ENCODE data around the gene INKA2. TPM values are rescaled to one million over a fixed set of nuclear protein-coding genes. Genes with fewer than 3 reads are reported as not detected.

INKA2 gene
- total RNA-seq, 1 donor from 2014 or later: 5.6 TPM

DNA sequence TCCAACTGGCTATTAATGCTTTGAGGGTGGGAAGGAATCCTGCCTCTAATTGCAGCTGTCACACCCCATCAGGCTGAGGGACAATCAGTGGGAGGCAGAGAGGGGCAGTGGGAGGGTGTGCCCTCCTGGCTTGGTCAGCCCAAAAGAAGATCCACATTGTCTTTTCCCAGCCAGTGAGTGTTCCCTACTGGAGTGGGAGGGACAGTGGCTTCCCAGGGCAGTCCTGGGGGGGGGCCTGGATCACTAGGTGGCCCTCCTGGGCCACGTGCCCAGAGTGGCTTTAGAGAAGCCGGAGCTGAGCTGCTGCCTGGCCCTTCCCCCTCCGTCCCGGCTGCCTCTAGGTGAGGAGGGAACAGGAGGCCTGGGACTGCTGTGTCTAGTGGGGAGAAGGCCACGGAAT, 14.0 kb downstream of the INKA2 start:
- Mint-ChIP-seq H3K4me1 (ENCODE audit: unreplicated experiment) (peaks cover 42% of the 10 kb centered on the region), H3K27ac (ENCODE audit: unreplicated experiment) (peak overlapping the region; percentile 36), H3K36me3 (ENCODE audit: low read depth, unreplicated experiment) (peaks cover 24% of the 10 kb centered on the region), H3K9me3 (ENCODE audit: unreplicated experiment) (no peaks in the 10 kb centered on the region), H3K27me3 (ENCODE audit: unreplicated experiment) (peaks cover 16% of the 10 kb centered on the region), H3K4me3 (ENCODE audit: unreplicated experiment) (no peak overlapping the region)
- no peak for DNase-seq (ENCODE audit: low spot score)
- TF ChIP-seq, protein P1, sequence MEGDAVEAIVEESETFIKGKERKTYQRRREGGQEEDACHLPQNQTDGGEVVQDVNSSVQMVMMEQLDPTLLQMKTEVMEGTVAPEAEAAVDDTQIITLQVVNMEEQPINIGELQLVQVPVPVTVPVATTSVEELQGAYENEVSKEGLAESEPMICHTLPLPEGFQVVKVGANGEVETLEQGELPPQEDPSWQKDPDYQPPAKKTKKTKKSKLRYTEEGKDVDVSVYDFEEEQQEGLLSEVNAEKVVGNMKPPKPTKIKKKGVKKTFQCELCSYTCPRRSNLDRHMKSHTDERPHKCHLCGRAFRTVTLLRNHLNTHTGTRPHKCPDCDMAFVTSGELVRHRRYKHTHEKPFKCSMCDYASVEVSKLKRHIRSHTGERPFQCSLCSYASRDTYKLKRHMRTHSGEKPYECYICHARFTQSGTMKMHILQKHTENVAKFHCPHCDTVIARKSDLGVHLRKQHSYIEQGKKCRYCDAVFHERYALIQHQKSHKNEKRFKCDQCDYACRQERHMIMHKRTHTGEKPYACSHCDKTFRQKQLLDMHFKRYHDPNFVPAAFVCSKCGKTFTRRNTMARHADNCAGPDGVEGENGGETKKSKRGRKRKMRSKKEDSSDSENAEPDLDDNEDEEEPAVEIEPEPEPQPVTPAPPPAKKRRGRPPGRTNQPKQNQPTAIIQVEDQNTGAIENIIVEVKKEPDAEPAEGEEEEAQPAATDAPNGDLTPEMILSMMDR (IDR thresholded peaks at IDR 0.05; ENCODE audit: unreplicated experiment): no peak

DNA sequence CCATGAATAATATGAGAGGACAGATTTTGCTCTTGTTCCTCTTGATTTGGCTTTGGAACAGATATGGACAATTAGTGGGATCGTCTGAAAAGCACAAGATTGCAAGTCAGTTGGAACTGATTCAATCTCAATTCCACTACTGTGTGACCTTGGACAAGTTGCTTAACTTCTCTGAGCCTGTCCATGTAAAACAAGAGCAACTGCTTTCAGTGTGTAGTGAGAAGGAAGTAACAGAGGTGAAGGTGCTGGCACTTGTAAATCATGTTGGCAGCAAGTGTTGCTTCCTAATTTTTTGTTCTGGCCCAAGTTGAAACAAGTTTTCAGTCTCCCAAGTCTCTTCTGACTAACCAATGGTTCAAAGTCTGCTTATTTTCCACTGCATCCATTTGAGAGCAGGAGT, 15.3 kb downstream of the INKA2 start:
- Mint-ChIP-seq H3K4me1 (ENCODE audit: unreplicated experiment) (peaks cover 35% of the 10 kb centered on the region), H3K36me3 (ENCODE audit: low read depth, unreplicated experiment) (peaks cover 25% of the 10 kb centered on the region), H3K27ac (ENCODE audit: unreplicated experiment) (no peak overlapping the region), H3K4me3 (ENCODE audit: unreplicated experiment) (no peak overlapping the region), H3K9me3 (ENCODE audit: unreplicated experiment) (no peaks in the 10 kb centered on the region), H3K27me3 (ENCODE audit: unreplicated experiment) (peaks cover 20% of the 10 kb centered on the region)
- no peak for DNase-seq (ENCODE audit: low spot score)
- TF ChIP-seq, protein P1 (IDR thresholded peaks at IDR 0.05; ENCODE audit: unreplicated experiment): no peak

DNA sequence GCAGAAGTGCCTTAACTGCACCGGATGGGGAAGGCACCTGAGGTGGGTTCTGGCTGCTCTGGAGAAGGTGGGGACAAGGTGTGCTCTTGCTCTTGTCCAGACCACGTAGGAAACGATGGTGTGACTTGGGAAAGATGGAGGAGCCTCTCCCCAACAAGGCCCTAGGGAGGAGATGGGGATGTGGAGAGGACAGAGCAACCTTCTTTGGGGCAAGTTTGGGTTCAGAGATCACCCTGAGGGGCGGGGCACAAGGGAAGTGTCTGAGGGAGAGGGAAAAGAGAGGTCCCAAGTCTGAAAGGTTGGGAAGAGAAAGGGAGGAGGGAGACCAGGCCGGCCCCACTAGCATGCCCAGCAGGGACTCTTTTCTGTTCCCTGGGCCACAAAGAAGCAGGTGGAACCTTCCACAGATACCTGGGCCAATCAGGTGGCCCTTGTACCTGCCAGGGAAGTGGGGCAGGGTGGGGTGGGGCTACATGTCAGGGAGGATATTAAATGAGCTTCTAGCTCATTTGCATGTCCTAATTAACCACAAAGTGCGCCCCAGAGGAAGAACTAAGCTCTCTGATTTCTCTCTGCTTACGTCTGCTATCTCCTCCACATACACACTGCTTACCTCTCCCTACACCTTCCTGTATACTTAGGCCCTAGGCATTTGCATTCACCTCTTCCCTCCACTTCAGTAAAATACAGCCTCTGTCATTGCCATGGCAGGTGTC, 15.9 kb downstream of the INKA2 start:
- no peaks in the 10 kb centered on the region for H3K9me3 Mint-ChIP-seq (ENCODE audit: unreplicated experiment)
- peaks cover 34% of the 10 kb centered on the region for H3K4me1 Mint-ChIP-seq (ENCODE audit: unreplicated experiment)
- H3K27me3 Mint-ChIP-seq (ENCODE audit: unreplicated experiment): peaks cover 20% of the 10 kb centered on the region
- DNase-seq (ENCODE audit: low spot score): no peak
- peaks cover 24% of the 10 kb centered on the region for H3K36me3 Mint-ChIP-seq (ENCODE audit: low read depth, unreplicated experiment)
- TF ChIP-seq, protein P1 (IDR thresholded peaks at IDR 0.05; ENCODE audit: unreplicated experiment): no peak
- H3K4me3 Mint-ChIP-seq (ENCODE audit: unreplicated experiment): no peak overlapping the region
- no peak overlapping the region for H3K27ac Mint-ChIP-seq (ENCODE audit: unreplicated experiment)

DNA sequence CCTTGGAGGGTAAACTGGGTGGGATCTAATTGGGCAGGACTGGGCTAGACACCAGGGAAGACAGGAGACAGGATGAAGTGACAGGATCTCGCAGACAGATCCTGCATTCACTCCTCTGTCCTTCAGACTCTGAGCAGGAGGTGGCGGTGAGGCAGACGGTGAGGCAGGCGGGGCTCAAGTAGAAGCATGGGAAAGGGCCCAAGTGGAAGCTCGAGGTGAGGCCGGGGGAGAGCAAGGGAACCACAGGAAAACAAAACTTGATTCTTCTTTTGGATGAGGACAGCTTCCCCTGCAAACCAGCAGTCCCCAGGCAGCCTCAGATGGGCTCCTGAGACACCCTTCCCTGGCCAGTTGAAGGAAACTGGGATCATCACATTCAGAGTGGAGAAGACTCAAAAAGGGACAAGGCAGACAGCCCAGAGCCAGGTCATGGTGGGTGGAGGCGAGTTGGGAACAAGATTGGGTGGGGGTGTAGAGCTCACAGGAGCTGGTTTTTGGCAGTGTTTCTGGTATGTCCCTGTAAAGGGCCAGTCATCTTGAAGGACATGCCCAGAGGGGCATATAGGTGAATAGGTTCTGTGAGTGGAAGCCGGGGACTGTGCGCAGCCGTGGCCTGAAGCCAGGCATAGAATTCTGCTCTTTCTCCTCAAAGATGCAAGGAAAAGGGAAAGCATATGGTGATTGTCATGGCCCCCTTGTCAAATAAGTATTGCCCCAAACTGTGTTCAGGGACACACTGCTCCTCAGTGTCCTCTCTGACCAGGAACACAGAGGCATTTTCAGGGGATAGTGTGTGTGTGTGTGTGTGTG, 18.0 kb downstream of the INKA2 start:
- Mint-ChIP-seq H3K27ac (ENCODE audit: unreplicated experiment) (peak overlapping the region; percentile 70), H3K27me3 (ENCODE audit: unreplicated experiment) (peaks cover 19% of the 10 kb centered on the region), H3K36me3 (ENCODE audit: low read depth, unreplicated experiment) (peaks cover 22% of the 10 kb centered on the region), H3K4me3 (ENCODE audit: unreplicated experiment) (peak overlapping the region; percentile 43), H3K4me1 (ENCODE audit: unreplicated experiment) (peaks cover 30% of the 10 kb centered on the region), H3K9me3 (ENCODE audit: unreplicated experiment) (no peaks in the 10 kb centered on the region)
- TF ChIP-seq, protein P1 (IDR thresholded peaks at IDR 0.05; ENCODE audit: unreplicated experiment): no peak
- DNase-seq (ENCODE audit: low spot score): no peak

All from endothelial cell (in vitro differentiated cells).